Measurements from ENCODE around the gene SPATA32. TPM values are rescaled to one million over a fixed set of nuclear protein-coding genes. Genes with fewer than 3 reads are reported as not detected.

The SPATA32 gene
- total RNA-seq, 2 donors from 2014 or later = 1.0 TPM; not detected in 1

- TF ChIP-seq POLR2A (IDR thresholded peaks at IDR 0.05) (no peak), CTCF (IDR thresholded peaks at IDR 0.05) (no peak)
- peaks cover 6% of the 10 kb centered on the region for H3K4me1 ChIP-seq
- no peak for ATAC-seq
- no peaks in the 10 kb centered on the region for H3K36me3 ChIP-seq (replicated peaks in 1 of 2; ENCODE audit: insufficient read depth in 1 of 2, low read depth in 2 of 2)
- peaks cover 0 to 9% of the 10 kb centered on the region in 2 donors for H3K27me3 ChIP-seq
- H3K4me3 ChIP-seq = no peak overlapping the region
- no peaks in the 10 kb centered on the region for H3K9me3 ChIP-seq
- no peak overlapping the region for H3K27ac ChIP-seq
- intact Hi-C loops (cut with DNase I) = no loop called here
- WGBS, 2 donors = 63% methylated on average over 5 of the region's 5 CpGs; no CpG with 5 or more reads in 1 of the 2 donors
- no peak for DNase-seq
Observed at GRCh38 chr17:45236282-45236606, 25.6 kb downstream of the SPATA32 start.

DNA sequence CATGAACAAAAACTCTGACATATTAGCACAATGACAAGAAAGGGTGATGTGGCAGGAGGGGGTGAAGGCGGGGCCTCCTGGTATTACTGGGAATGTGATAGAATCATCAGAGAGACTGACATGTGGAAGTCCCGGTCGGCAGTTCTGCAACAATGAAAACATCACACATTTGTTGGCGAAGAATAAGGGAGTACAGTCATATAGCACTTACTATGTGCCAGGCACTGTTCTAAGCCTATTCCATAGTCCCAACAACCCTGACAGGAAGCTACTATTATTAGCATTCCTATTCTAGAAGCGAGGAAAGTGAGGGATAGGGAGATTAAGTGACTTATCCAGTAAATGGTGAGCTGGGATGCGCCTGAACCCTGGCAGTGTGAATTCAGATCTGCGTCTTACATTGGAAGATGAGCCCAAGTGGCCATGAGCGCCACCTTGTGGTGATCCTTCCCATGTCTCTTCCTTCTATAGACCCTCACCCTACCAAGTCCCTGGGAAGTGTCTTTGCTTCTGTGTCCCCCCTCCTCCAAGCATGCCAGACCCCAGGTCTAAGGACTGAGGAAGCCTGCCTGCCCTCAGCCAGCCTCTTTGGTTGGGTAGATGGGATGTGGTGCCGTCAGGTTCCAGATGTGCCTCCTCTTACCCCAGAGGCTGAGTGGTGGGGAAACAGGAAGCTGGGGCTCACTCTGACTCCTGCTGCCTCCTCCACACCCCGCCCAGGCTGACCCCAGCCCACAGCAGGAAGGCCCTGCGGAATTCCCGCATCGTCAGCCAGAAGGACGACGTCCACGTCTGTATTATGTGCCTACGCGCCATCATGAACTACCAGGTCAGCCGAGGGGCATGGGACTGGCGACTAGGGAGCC, 26.2 kb downstream of the SPATA32 start:
- ATAC-seq (peak; percentile 51), DNase-seq (peak; percentile 74 to 87 (median 76))
- TF ChIP-seq CTCF (IDR thresholded peaks at IDR 0.05) = peak; percentile 57 to 76 (median 67)
- no peak for TF ChIP-seq POLR2A (IDR thresholded peaks at IDR 0.05)
- 27 to 59% methylated on average over 9 to 20 of the region's 20 CpGs for WGBS, 2 donors
- H3K36me3 ChIP-seq (replicated peaks in 1 of 2; ENCODE audit: insufficient read depth in 1 of 2, low read depth in 2 of 2) = no peaks in the 10 kb centered on the region
- intact Hi-C loops (cut with DNase I) = no loop called here
- H3K4me1 ChIP-seq = no peaks in the 10 kb centered on the region
- H3K27me3 ChIP-seq = peaks cover 0 to 3% of the 10 kb centered on the region in 2 donors
- H3K27ac ChIP-seq = no peak overlapping the region
- no peaks in the 10 kb centered on the region for H3K9me3 ChIP-seq
- H3K4me3 ChIP-seq = no peak overlapping the region

DNA sequence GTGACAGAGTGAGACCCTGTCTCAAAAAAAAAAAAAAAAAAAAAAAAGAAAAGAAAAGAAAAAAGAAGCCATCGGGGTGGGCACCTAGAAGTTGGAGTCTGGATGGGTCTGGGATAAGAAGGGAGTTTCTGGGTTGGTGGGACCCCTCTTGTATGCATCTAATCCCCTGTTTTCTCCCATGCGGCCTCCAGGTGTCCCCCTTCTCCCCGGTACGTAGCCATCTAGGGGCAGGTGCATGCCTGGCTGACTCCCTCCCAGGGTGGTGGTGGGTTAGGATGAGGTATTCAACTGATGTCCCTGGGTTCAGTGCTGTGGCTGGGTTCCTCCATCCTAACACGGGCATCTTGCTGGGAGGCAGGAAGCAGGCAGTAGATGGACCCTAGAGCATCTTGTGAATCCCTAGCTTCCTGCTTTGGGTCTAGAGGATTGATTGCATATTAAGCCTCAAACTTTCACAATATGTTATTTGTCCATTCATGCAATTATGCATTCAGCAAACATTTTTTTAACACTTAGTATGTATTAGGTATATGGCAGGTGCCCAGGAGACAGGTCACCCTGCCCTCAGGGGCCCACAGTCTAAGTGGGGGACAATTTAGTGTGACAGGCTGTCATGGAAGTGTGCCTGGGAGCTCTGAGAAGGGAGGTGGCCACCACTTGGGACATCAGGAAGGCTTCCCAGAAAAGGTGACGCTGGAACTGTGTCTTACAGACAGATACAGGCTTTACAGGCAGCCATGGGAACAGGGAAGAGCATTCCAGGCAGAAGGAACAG, 27.1 kb downstream of the SPATA32 start:
- DNase-seq = no peak
- 12 to 34% methylated on average over 6 of the region's 6 CpGs for WGBS, 2 donors
- TF ChIP-seq POLR2A (IDR thresholded peaks at IDR 0.05) = no peak
- peak in 2 of 7 experiments; percentile 9 to 21 for TF ChIP-seq CTCF (IDR thresholded peaks at IDR 0.05)
- Histone ChIP-seq H3K9me3 (no peaks in the 10 kb centered on the region), H3K4me3 (no peak overlapping the region), H3K4me1 (peaks cover under 1% of the 10 kb centered on the region), H3K27me3 (no peaks in the 10 kb centered on the region), H3K27ac (no peak overlapping the region), H3K36me3 (replicated peaks in 1 of 2; ENCODE audit: insufficient read depth in 1 of 2, low read depth in 2 of 2) (no peaks in the 10 kb centered on the region)
- ATAC-seq = no peak
- intact Hi-C loops (cut with DNase I) = no loop called here

- DNase-seq (no peak), ATAC-seq (no peak)
- WGBS, 2 donors = 76 to 81% methylated on average over 3 to 8 of the region's 8 CpGs
- H3K27me3 ChIP-seq = no peaks in the 10 kb centered on the region
- H3K4me1 ChIP-seq = peaks cover 14% of the 10 kb centered on the region
- H3K36me3 ChIP-seq (replicated peaks in 1 of 2; ENCODE audit: insufficient read depth in 1 of 2, low read depth in 2 of 2) = no peaks in the 10 kb centered on the region
- intact Hi-C loops (cut with DNase I) = no loop called here
- H3K27ac ChIP-seq = no peak overlapping the region
- H3K4me3 ChIP-seq = no peak overlapping the region
- TF ChIP-seq CTCF (IDR thresholded peaks at IDR 0.05) (no peak), POLR2A (IDR thresholded peaks at IDR 0.05) (no peak)
- H3K9me3 ChIP-seq = no peaks in the 10 kb centered on the region
Observed at GRCh38 chr17:45233423-45233924, 28.4 kb downstream of the SPATA32 start.

All from body of pancreas (tissue), 4 donors.